ENCODE data around the gene KCNQ1. TPM values are rescaled to one million over a fixed set of nuclear protein-coding genes. Genes with fewer than 3 reads are reported as not detected.
A peak's percentile ranks its signal among the peaks of the same experiment; 100 is the strongest.

Gene KCNQ1
- total and polyA plus RNA-seq, 2 donors (not counting 1 experiment from before 2014, with no cell fraction given) = not detected

GRCh38 chr11:2837096-2837601, 392.3 kb downstream of the KCNQ1 start:
- peak in 1 of 2 donors; percentile 50 for TF ChIP-seq CTCF (conservative IDR thresholded peaks at IDR 0.05 in 1 of 2, IDR thresholded peaks at IDR 0.05 in 1 of 2; ENCODE audit: low read depth in 1 of 2, low read length in 2 of 2)
- no peak for TF ChIP-seq EZH2 (IDR thresholded peaks at IDR 0.05; ENCODE audit: low read length, missing control alignments)
- Histone ChIP-seq H3K79me2 (ENCODE audit: control insufficient read depth, insufficient read depth, low read length) (no peaks in the 10 kb centered on the region), H3K9me3 (ENCODE audit: control insufficient read depth, insufficient read depth, low read depth, low read length) (no peaks in the 10 kb centered on the region), H3K9ac (ENCODE audit: insufficient read depth, low read length) (no peak overlapping the region), H3K27ac (ENCODE audit: insufficient read depth, low read length) (no peak overlapping the region), H3K36me3 (ENCODE audit: control insufficient read depth, insufficient read depth, low read length) (no peaks in the 10 kb centered on the region), H2AFZ (ENCODE audit: low read length) (no peak overlapping the region), H3K4me1 (ENCODE audit: control insufficient read depth, extremely low read depth, insufficient read depth, low read length) (no peaks in the 10 kb centered on the region), H3K4me3 (replicated peaks in 1 of 4; ENCODE audit: control extremely low read depth in 1 of 4, insufficient read depth in 1 of 4, low read depth in 3 of 4, low read length in 4 of 4) (no peak overlapping the region), H4K20me1 (ENCODE audit: control insufficient read depth, extremely low read depth, insufficient read depth, low read length) (no peaks in the 10 kb centered on the region), H3K4me2 (ENCODE audit: extremely low read depth, insufficient read depth, low read length) (no peak overlapping the region), H3K27me3 (ENCODE audit: control insufficient read depth, insufficient read depth, low read length) (peaks cover 5% of the 10 kb centered on the region)
- peak in 1 of 2 donors; percentile 58 for DNase-seq (ENCODE audit: low read depth in 2 of 2)

- TF ChIP-seq CTCF (conservative IDR thresholded peaks at IDR 0.05 in 1 of 2, IDR thresholded peaks at IDR 0.05 in 1 of 2; ENCODE audit: low read depth in 1 of 2, low read length in 2 of 2) (no peak), EZH2 (IDR thresholded peaks at IDR 0.05; ENCODE audit: low read length, missing control alignments) (no peak)
- H3K4me2 ChIP-seq (ENCODE audit: extremely low read depth, insufficient read depth, low read length) = no peak overlapping the region
- H3K27me3 ChIP-seq (ENCODE audit: control insufficient read depth, insufficient read depth, low read length) = peaks cover 5% of the 10 kb centered on the region
- H3K79me2 ChIP-seq (ENCODE audit: control insufficient read depth, insufficient read depth, low read length) = no peaks in the 10 kb centered on the region
- no peak for DNase-seq (ENCODE audit: low read depth in 2 of 2)
- no peaks in the 10 kb centered on the region for H3K36me3 ChIP-seq (ENCODE audit: control insufficient read depth, insufficient read depth, low read length)
- no peaks in the 10 kb centered on the region for H3K4me1 ChIP-seq (ENCODE audit: control insufficient read depth, extremely low read depth, insufficient read depth, low read length)
- no peak overlapping the region for H2AFZ ChIP-seq (ENCODE audit: low read length)
- H4K20me1 ChIP-seq (ENCODE audit: control insufficient read depth, extremely low read depth, insufficient read depth, low read length) = no peaks in the 10 kb centered on the region
- no peaks in the 10 kb centered on the region for H3K9me3 ChIP-seq (ENCODE audit: control insufficient read depth, insufficient read depth, low read depth, low read length)
- H3K4me3 ChIP-seq (replicated peaks in 1 of 4; ENCODE audit: control extremely low read depth in 1 of 4, insufficient read depth in 1 of 4, low read depth in 3 of 4, low read length in 4 of 4) = no peak overlapping the region
- H3K27ac ChIP-seq (ENCODE audit: insufficient read depth, low read length) = no peak overlapping the region
- H3K9ac ChIP-seq (ENCODE audit: insufficient read depth, low read length) = no peak overlapping the region
These were observed 392.8 kb downstream of the KCNQ1 start for GRCh38 chr11:2837651-2838050.

GRCh38 chr11:2838091-2838490, 393.3 kb downstream of the KCNQ1 start:
- DNase-seq (ENCODE audit: low read depth in 2 of 2) = no peak
- H3K4me2 ChIP-seq (ENCODE audit: extremely low read depth, insufficient read depth, low read length) = no peak overlapping the region
- H3K9ac ChIP-seq (ENCODE audit: insufficient read depth, low read length) = no peak overlapping the region
- H3K36me3 ChIP-seq (ENCODE audit: control insufficient read depth, insufficient read depth, low read length) = no peaks in the 10 kb centered on the region
- no peaks in the 10 kb centered on the region for H3K9me3 ChIP-seq (ENCODE audit: control insufficient read depth, insufficient read depth, low read depth, low read length)
- no peak overlapping the region for H2AFZ ChIP-seq (ENCODE audit: low read length)
- H3K27ac ChIP-seq (ENCODE audit: insufficient read depth, low read length) = no peak overlapping the region
- no peaks in the 10 kb centered on the region for H3K4me1 ChIP-seq (ENCODE audit: control insufficient read depth, extremely low read depth, insufficient read depth, low read length)
- no peaks in the 10 kb centered on the region for H4K20me1 ChIP-seq (ENCODE audit: control insufficient read depth, extremely low read depth, insufficient read depth, low read length)
- H3K27me3 ChIP-seq (ENCODE audit: control insufficient read depth, insufficient read depth, low read length) = peaks cover 5% of the 10 kb centered on the region
- no peaks in the 10 kb centered on the region for H3K79me2 ChIP-seq (ENCODE audit: control insufficient read depth, insufficient read depth, low read length)
- no peak overlapping the region for H3K4me3 ChIP-seq (replicated peaks in 1 of 4; ENCODE audit: control extremely low read depth in 1 of 4, insufficient read depth in 1 of 4, low read depth in 3 of 4, low read length in 4 of 4)
- TF ChIP-seq CTCF (conservative IDR thresholded peaks at IDR 0.05 in 1 of 2, IDR thresholded peaks at IDR 0.05 in 1 of 2; ENCODE audit: low read depth in 1 of 2, low read length in 2 of 2) (no peak), EZH2 (IDR thresholded peaks at IDR 0.05; ENCODE audit: low read length, missing control alignments) (no peak)

Measured in fibroblast of lung (primary cell).